Kidney epithelial cell (primary cell): ENCODE measurements around the gene GAK. TPM values are rescaled to one million over a fixed set of nuclear protein-coding genes. Genes with fewer than 3 reads are reported as not detected.

Source experiments
- DNase-seq: peaks from one replicate; pipeline ENCODE4 v3.0.0-alpha.2; 2010; ENCODE audit warnings: low read depth
- H3K27me3 ChIP-seq: 2 replicates; pipeline ENCODE4 v1.6.0; 2011; ENCODE audit warnings: low read length; ENCODE audit not compliant: control insufficient read depth, insufficient read depth
- H3K36me3 ChIP-seq: 2 replicates; pipeline ENCODE4 v1.5.1; 2011; ENCODE audit warnings: low read length; ENCODE audit not compliant: control insufficient read depth, insufficient read depth
- H3K4me3 ChIP-seq: 2 replicates; pipeline ENCODE4 v1.5.1; 2011; ENCODE audit warnings: low read depth, mild to moderate bottlenecking, control low read depth, low read length
- CTCF ChIP-seq: IDR thresholded peaks from 2 replicates; pipeline ENCODE4 v1.5.1; 2011; ENCODE audit warnings: mild to moderate bottlenecking, moderate library complexity, low read length, control low read depth, inconsistent platforms; ENCODE audit not compliant: insufficient read depth, poor library complexity, severe bottlenecking
- total RNA-seq: library from RNA; depleted of rRNA; stranded (reverse); fragments of >200 nt; gene quantifications from 2 replicates; pipeline ENCODE4 v1.2.3, GENCODE V29; 2015

The GAK gene
- total RNA-seq, 1 donor from 2014 or later: 131 TPM

GRCh38 chr4:964346-965025 lies 32.4 kb upstream of the GAK start:
- no peaks in the 10 kb centered on the region for H3K36me3 ChIP-seq
- no peak for TF ChIP-seq CTCF

GRCh38 chr4:963276-964225 lies 31.4 kb upstream of the GAK start:
- TF ChIP-seq CTCF: no peak
- no peak for DNase-seq
- Histone ChIP-seq H3K36me3 (no peaks in the 10 kb centered on the region), H3K27me3 (peaks cover 10% of the 10 kb centered on the region), H3K4me3 (no peak overlapping the region)

More at GRCh38 chr4:964346-965025, 32.4 kb upstream of the GAK start:
- DNase-seq: no peak
- H3K4me3 ChIP-seq: no peak overlapping the region
- peaks cover 10% of the 10 kb centered on the region for H3K27me3 ChIP-seq

DNA sequence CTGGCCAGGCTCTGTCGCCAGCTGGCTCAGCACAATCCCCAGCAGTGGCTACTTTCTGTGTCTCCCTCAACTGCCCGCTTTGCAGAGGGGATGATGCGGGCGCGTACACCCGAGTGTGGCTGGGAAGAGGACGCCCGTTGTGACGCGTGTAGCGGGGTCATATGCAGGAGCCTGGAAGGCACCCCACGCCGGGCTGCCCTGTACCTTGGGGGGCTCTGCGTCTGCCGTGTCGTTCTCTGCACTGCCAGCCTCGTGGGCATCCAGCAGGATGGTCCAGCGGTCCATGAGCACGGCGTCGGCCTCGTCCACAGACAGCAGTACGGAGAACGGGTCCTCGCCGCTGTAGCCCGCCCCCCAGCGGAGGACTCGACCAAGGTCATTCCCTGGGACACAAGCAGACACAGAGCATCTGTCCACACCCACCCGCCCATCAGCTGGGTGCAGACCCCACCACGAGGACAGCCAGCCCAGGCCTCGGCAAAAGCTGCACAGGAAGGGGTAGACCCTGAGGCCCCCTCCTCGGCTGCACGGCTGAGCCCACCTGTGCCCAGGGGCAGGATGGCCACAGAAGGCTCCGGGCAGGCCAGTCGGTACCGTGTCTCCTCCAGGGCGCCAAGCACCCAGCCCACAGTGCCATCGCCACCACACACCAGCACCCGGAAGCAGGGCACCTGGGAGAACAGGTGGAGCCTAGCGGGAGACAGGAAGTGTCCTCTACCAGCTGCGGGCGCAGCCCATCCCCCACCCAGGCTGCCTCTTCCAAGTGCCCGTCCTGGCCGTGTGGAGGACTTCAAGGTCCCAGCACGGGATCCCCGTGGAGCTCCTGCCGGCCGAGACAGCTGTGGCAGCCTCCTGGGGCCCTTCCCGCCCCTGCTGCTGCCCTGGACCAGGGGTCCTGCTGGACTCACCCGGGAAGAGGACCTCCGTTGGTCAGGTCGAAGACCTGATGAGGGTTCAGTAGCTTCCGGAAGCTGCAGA lies 30.4 kb upstream of the GAK start:
- no peaks in the 10 kb centered on the region for H3K36me3 ChIP-seq
- H3K4me3 ChIP-seq: no peak overlapping the region
- TF ChIP-seq CTCF: no peak
- DNase-seq: no peak
- H3K27me3 ChIP-seq: peaks cover 2% of the 10 kb centered on the region

GRCh38 chr4:961351-962230 lies 29.5 kb upstream of the GAK start:
- Histone ChIP-seq H3K4me3 (no peak overlapping the region), H3K27me3 (no peaks in the 10 kb centered on the region), H3K36me3 (no peaks in the 10 kb centered on the region)
- no peak for DNase-seq
- TF ChIP-seq CTCF: no peak
